ENCODE data around the gene CSTPP1.

GRCh38 chr11:47000033-47000432 is 63.5 kb downstream of the CSTPP1 start:
- TF ChIP-seq CTCF (IDR thresholded peaks at IDR 0.05) (no peak), POLR2A (IDR thresholded peaks at IDR 0.05) (no peak)
